ENCODE results near the gene PRX. TPM values are rescaled to one million over a fixed set of nuclear protein-coding genes. Genes with fewer than 3 reads are reported as not detected.
A peak's percentile ranks its signal among the peaks of the same experiment; 100 is the strongest.

Gene PRX
- total and polyA plus RNA-seq, 3 donors from 2014 or later, result 3.6 to 5.1 (median 4.9) TPM

DNA sequence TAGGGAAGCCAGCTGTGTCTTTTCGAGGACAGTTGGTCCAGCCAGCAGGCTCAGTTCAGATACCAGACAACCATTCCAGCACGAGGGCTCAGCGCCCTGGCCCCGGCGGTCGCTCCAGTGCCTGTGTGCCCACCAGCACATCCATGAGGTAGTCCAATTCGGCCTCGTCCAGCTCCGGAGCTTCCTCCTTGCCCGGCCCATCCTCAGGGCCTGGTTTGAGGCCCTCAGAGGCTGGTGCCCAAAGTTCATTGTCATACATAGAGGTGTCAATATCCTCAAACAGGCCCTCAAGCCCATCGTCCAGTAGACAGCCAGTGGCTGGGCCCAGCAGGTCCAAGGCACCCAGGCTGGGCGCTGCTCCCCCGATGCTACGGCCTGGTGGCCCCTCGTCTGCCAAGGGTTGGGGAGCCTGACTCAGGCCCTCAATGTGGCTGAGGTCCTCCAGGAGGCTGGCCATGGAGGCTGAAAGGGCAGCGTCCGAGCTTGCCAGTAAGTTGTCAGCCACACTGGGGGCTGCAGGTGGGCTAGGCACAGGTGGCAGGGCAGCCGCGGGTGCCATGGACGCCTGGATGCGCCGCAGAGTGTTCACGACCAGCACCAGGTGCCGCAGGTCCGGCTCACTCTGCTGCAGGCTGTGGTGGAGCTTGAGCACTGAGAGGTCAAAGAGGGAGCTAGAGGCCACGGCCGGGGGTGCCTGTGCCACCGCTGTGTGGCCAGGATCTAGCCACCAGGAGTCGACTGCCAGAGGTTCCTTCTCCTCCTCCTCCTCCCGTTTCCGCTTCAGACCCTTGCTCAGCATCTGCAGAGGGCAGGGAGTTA is 9.8 kb upstream of the PRX start:
- intact Hi-C loops (cut with DNase I; ENCODE audit: low total_unique reads), result no loop called here
- Histone ChIP-seq H3K4me1 (peaks cover 17% of the 10 kb centered on the region), H3K27me3 (no peaks in the 10 kb centered on the region), H3K27ac (peak overlapping the region; percentile 29 to 92), H3K4me3 (no peak overlapping the region), H3K9me3 (no peaks in the 10 kb centered on the region), H3K36me3 (ENCODE audit: low read depth, missing control alignments) (no peaks in the 10 kb centered on the region)
- TF ChIP-seq POLR2A (IDR thresholded peaks at IDR 0.05), result no peak
- TF ChIP-seq, protein P1, sequence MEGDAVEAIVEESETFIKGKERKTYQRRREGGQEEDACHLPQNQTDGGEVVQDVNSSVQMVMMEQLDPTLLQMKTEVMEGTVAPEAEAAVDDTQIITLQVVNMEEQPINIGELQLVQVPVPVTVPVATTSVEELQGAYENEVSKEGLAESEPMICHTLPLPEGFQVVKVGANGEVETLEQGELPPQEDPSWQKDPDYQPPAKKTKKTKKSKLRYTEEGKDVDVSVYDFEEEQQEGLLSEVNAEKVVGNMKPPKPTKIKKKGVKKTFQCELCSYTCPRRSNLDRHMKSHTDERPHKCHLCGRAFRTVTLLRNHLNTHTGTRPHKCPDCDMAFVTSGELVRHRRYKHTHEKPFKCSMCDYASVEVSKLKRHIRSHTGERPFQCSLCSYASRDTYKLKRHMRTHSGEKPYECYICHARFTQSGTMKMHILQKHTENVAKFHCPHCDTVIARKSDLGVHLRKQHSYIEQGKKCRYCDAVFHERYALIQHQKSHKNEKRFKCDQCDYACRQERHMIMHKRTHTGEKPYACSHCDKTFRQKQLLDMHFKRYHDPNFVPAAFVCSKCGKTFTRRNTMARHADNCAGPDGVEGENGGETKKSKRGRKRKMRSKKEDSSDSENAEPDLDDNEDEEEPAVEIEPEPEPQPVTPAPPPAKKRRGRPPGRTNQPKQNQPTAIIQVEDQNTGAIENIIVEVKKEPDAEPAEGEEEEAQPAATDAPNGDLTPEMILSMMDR (IDR thresholded peaks at IDR 0.05), result no peak
- DNase-seq, result no peak
- WGBS, 2 donors, result 85 to 91% methylated on average over 15 to 31 of the region's 31 CpGs

- no peaks in the 10 kb centered on the region for H3K9me3 ChIP-seq
- H3K36me3 ChIP-seq (ENCODE audit: low read depth, missing control alignments), result no peaks in the 10 kb centered on the region
- WGBS, 2 donors, result 71 to 77% methylated on average over 16 of the region's 16 CpGs
- H3K27me3 ChIP-seq, result no peaks in the 10 kb centered on the region
- H3K4me1 ChIP-seq, result peaks cover 21% of the 10 kb centered on the region
- H3K4me3 ChIP-seq, result no peak overlapping the region
- no peak for DNase-seq
- TF ChIP-seq, protein P1 (IDR thresholded peaks at IDR 0.05), result no peak
- no peak for TF ChIP-seq POLR2A (IDR thresholded peaks at IDR 0.05)
- H3K27ac ChIP-seq, result peak overlapping the region; percentile 92 to 94
- intact Hi-C loops (cut with DNase I; ENCODE audit: low total_unique reads), result no loop called here
Observed at GRCh38 chr19:40421993-40422747, 9.0 kb upstream of the PRX start.

GRCh38 chr19:40420766-40421765 is 7.9 kb upstream of the PRX start:
- WGBS, 2 donors, result 1 to 3% methylated on average over 21 to 56 of the region's 56 CpGs
- H3K4me3 ChIP-seq, result peak overlapping the region; percentile 47 to 67
- no peaks in the 10 kb centered on the region for H3K36me3 ChIP-seq (ENCODE audit: low read depth, missing control alignments)
- no peaks in the 10 kb centered on the region for H3K27me3 ChIP-seq
- TF ChIP-seq, protein P1 (IDR thresholded peaks at IDR 0.05), result peak; percentile 91 to 96 (median 94)
- peak; percentile 76 for TF ChIP-seq POLR2A (IDR thresholded peaks at IDR 0.05)
- peak overlapping the region; percentile 92 to 94 for H3K27ac ChIP-seq
- intact Hi-C loops (cut with DNase I; ENCODE audit: low total_unique reads), result no loop called here
- no peaks in the 10 kb centered on the region for H3K9me3 ChIP-seq
- DNase-seq, result peak; percentile 94
- peaks cover 26% of the 10 kb centered on the region for H3K4me1 ChIP-seq

GRCh38 chr19:40420451-40420765 is 7.2 kb upstream of the PRX start:
- no peaks in the 10 kb centered on the region for H3K27me3 ChIP-seq
- peak overlapping the region; percentile 92 to 94 for H3K27ac ChIP-seq
- DNase-seq, result no peak
- 41 to 44% methylated on average over 14 of the region's 14 CpGs for WGBS, 2 donors
- H3K36me3 ChIP-seq (ENCODE audit: low read depth, missing control alignments), result no peaks in the 10 kb centered on the region
- H3K9me3 ChIP-seq, result no peaks in the 10 kb centered on the region
- intact Hi-C loops (cut with DNase I; ENCODE audit: low total_unique reads), result no loop called here
- TF ChIP-seq POLR2A (IDR thresholded peaks at IDR 0.05), result no peak
- TF ChIP-seq, protein P1 (IDR thresholded peaks at IDR 0.05), result no peak
- H3K4me1 ChIP-seq, result peaks cover 26% of the 10 kb centered on the region
- H3K4me3 ChIP-seq, result peak overlapping the region; percentile 47 to 67
